H9 (cell line): ENCODE measurements around the gene NT5DC1. TPM values are rescaled to one million over a fixed set of nuclear protein-coding genes. Genes with fewer than 3 reads are reported as not detected.

Source experiments
- DNase-seq: peaks from one replicate; pipeline ENCODE4 v3.0.0-alpha.2; 2017
- H2AFZ ChIP-seq: one replicate; pipeline ENCODE4 v1.6.1; 2013; ENCODE audit warnings: mild to moderate bottlenecking, low read length, control low read depth, moderate library complexity
- H2AK5ac ChIP-seq: 2 replicates; pipeline ENCODE4 v1.6.1; 2013; ENCODE audit warnings: low read length, control low read depth, mixed read lengths; ENCODE audit not compliant: insufficient read length
- H2BK120ac ChIP-seq: one replicate; pipeline ENCODE4 v1.6.1; 2013; ENCODE audit warnings: low read depth, mild to moderate bottlenecking, low read length, control low read depth, inconsistent platforms; ENCODE audit not compliant: poor library complexity, severe bottlenecking
- H2BK12ac ChIP-seq: 2 replicates; pipeline ENCODE4 v1.6.1; 2013; ENCODE audit warnings: low read length, control low read depth, mixed read lengths, low read depth; ENCODE audit not compliant: insufficient read length
- H2BK15ac ChIP-seq: 2 replicates; pipeline ENCODE4 v1.6.1; 2013; ENCODE audit warnings: low read depth, low read length, control low read depth
- H2BK20ac ChIP-seq: one replicate; pipeline ENCODE4 v1.6.1; 2013; ENCODE audit warnings: low read depth, mild to moderate bottlenecking, low read length, control low read depth, inconsistent platforms; ENCODE audit not compliant: poor library complexity, severe bottlenecking
- H2BK5ac ChIP-seq: 2 replicates; pipeline ENCODE4 v1.6.1; 2013; ENCODE audit warnings: low read length, control low read depth, mixed read lengths; ENCODE audit not compliant: insufficient read length
- H3K14ac ChIP-seq: 2 replicates; pipeline ENCODE4 v1.6.1; 2013; ENCODE audit warnings: low read length, control low read depth; ENCODE audit not compliant: insufficient read depth
- H3K18ac ChIP-seq: 2 replicates; pipeline ENCODE4 v1.6.1; 2013; ENCODE audit warnings: low read depth, mild to moderate bottlenecking, mixed read lengths, low read length, control low read depth; ENCODE audit not compliant: insufficient read length
- H3K23ac ChIP-seq: 2 replicates; pipeline ENCODE4 v1.6.1; 2013; ENCODE audit warnings: low read length, control low read depth, mixed read lengths, low read depth; ENCODE audit not compliant: insufficient read length
- H3K23me2 ChIP-seq: 2 replicates; pipeline ENCODE4 v1.6.1; 2013; ENCODE audit warnings: low read depth, mild to moderate bottlenecking, mixed read lengths, low read length, control low read depth; ENCODE audit not compliant: insufficient read length, poor library complexity, severe bottlenecking
- H3K27ac ChIP-seq: 2 replicates; pipeline ENCODE4 v1.5.1; 2013; ENCODE audit warnings: low read length, control low read depth, mixed read lengths, low read depth; ENCODE audit not compliant: insufficient read length
- H3K27me3 ChIP-seq: 2 replicates; pipeline ENCODE4 v1.6.1; 2013; ENCODE audit warnings: low read length, control low read depth, inconsistent platforms; ENCODE audit not compliant: insufficient read depth
- H3K4ac ChIP-seq: 2 replicates; pipeline ENCODE4 v1.6.1; 2013; ENCODE audit warnings: low read depth, mild to moderate bottlenecking, control low read depth, inconsistent platforms, low read length, moderate library complexity
- H3K4me1 ChIP-seq: 2 replicates; pipeline ENCODE4 v1.6.1; 2013; ENCODE audit warnings: low read length, control low read depth, inconsistent platforms; ENCODE audit not compliant: insufficient read depth
- H3K4me2 ChIP-seq: 2 replicates; pipeline ENCODE4 v1.6.1; 2013; ENCODE audit warnings: low read length, control low read depth, mixed read lengths; ENCODE audit not compliant: insufficient read length, insufficient read depth
- H3K56ac ChIP-seq: 2 replicates; pipeline ENCODE4 v1.6.1; 2013; ENCODE audit warnings: low read depth, mild to moderate bottlenecking, mixed read lengths, low read length, control low read depth; ENCODE audit not compliant: insufficient read length
- H3K79me1 ChIP-seq: 2 replicates; pipeline ENCODE4 v1.6.1; 2013; ENCODE audit warnings: low read depth, mild to moderate bottlenecking, moderate library complexity, low read length, control low read depth, inconsistent platforms; ENCODE audit not compliant: insufficient read depth, poor library complexity, severe bottlenecking
- H3K79me2 ChIP-seq: 2 replicates; pipeline ENCODE4 v1.6.1; 2013; ENCODE audit warnings: low read length, control low read depth, inconsistent platforms; ENCODE audit not compliant: insufficient read depth
- H3K9ac ChIP-seq: 2 replicates; pipeline ENCODE4 v1.6.1; 2013; ENCODE audit warnings: low read length, control low read depth, mixed read lengths; ENCODE audit not compliant: insufficient read length; ENCODE audit errors: extremely low read depth
- H3K9me3 ChIP-seq: one replicate; pipeline ENCODE4 v1.6.1; 2013; ENCODE audit warnings: low read depth, low read length, inconsistent platforms; ENCODE audit not compliant: control insufficient read depth
- H3T11ph ChIP-seq: one replicate; pipeline ENCODE4 v1.6.1; 2013; ENCODE audit warnings: mild to moderate bottlenecking, low read length, control low read depth, inconsistent platforms
- H4K20me1 ChIP-seq: one replicate; pipeline ENCODE4 v1.6.1; 2013; ENCODE audit not compliant: control insufficient read depth, insufficient read length, insufficient read depth
- H4K5ac ChIP-seq: 2 replicates; pipeline ENCODE4 v1.6.1; 2013; ENCODE audit warnings: low read depth, mild to moderate bottlenecking, mixed read lengths, low read length, control low read depth; ENCODE audit not compliant: insufficient read length
- H4K8ac ChIP-seq: replicated peaks from 2 replicates; pipeline ENCODE4 v1.6.1; 2013; ENCODE audit warnings: low read length, control low read depth, mixed read lengths, low read depth; ENCODE audit not compliant: insufficient read length
- H4K91ac ChIP-seq: 2 replicates; pipeline ENCODE4 v1.6.1; 2013; ENCODE audit warnings: low read depth, mild to moderate bottlenecking, moderate library complexity, mixed read lengths, low read length, control low read depth; ENCODE audit not compliant: insufficient read length
- H3K27ac Mint-ChIP-seq, 3 experiments: 2 replicates in 2 of 3; 3 replicates in 1 of 3; pipeline ENCODE4 v1.8.0; 2020 to 2021; ENCODE audit warnings: mixed read lengths in 3 of 3, mild to moderate bottlenecking in 1 of 3, moderate library complexity in 1 of 3
- H3K27me3 Mint-ChIP-seq: 2 replicates; pipeline ENCODE4 v1.8.0; 2021; ENCODE audit warnings: low read depth, mild to moderate bottlenecking, moderate library complexity, mixed read lengths
- H3K36me3 Mint-ChIP-seq, 3 experiments: 2 replicates in 2 of 3; 3 replicates in 1 of 3; pipeline ENCODE4 v1.8.0; 2020 to 2021; ENCODE audit warnings: low read depth in 3 of 3, mixed read lengths in 3 of 3; ENCODE audit not compliant: insufficient read depth in 1 of 3
- H3K4me1 Mint-ChIP-seq, 2 experiments: 2 replicates each; pipeline ENCODE4 v1.8.0; 2020; ENCODE audit warnings: mixed read lengths in 2 of 2
- H3K4me3 Mint-ChIP-seq, 2 experiments: 2 replicates in 1 of 2; 3 replicates in 1 of 2; pipeline ENCODE4 v1.8.0; 2020 to 2021; ENCODE audit warnings: mild to moderate bottlenecking in 2 of 2, mixed read lengths in 2 of 2, moderate library complexity in 1 of 2
- H3K9me3 Mint-ChIP-seq, 2 experiments: 2 replicates in 1 of 2; 3 replicates in 1 of 2; pipeline ENCODE4 v1.8.0; 2020; ENCODE audit warnings: mild to moderate bottlenecking in 2 of 2, mixed read lengths in 2 of 2, moderate library complexity in 1 of 2
- CTCF ChIP-seq: fragments of 200-600 bp; sonication (generic); conservative IDR thresholded peaks from 3 replicates; pipeline ENCODE4 v1.8.0; 2021; ENCODE audit warnings: antibody characterized with exemption, mild to moderate bottlenecking
- WGBS: extraction: QIAGEN DNeasy Blood & Tissue Kit; methylation state at CpG from one replicate; pipeline ENCODE4 v1.1.7; 2013; ENCODE audit warnings: missing lambda C conversion rate, low lambda C conversion rate, mixed read lengths; ENCODE audit not compliant: insufficient read length; ENCODE audit errors: extremely low coverage; 5-methylcytosine and 5-hydroxymethylcytosine counted together
- total RNA-seq: library from RNA; stranded (reverse); gene quantifications from 2 replicates; pipeline ENCODE4 v1.2.1, GENCODE V29; 2021

NT5DC1 gene
- total RNA-seq, 1 experiment from 2014 or later = 64.9 TPM

GRCh38 chr6:116073765-116074440, 26.8 kb upstream of the NT5DC1 start:
- Histone ChIP-seq H4K91ac (no peak overlapping the region), H3K56ac (no peak overlapping the region), H2BK12ac (no peak overlapping the region), H3K23ac (no peak overlapping the region), H3K27me3 (no peaks in the 10 kb centered on the region), H2BK120ac (no peak overlapping the region), H2BK5ac (no peak overlapping the region), H3K4me1 (no peaks in the 10 kb centered on the region), H3K9me3 (no peaks in the 10 kb centered on the region), H3K9ac (no peak overlapping the region), H2BK20ac (no peak overlapping the region), H3K18ac (no peak overlapping the region), H3K79me2 (no peaks in the 10 kb centered on the region), H2BK15ac (no peak overlapping the region), H2AK5ac (no peak overlapping the region), H4K5ac (no peak overlapping the region), H3K4me2 (no peak overlapping the region), H4K8ac (no peak overlapping the region), H2AFZ (no peak overlapping the region), H3K4ac (no peak overlapping the region), H3K14ac (no peak overlapping the region), H3K27ac (no peak overlapping the region), H4K20me1 (no peaks in the 10 kb centered on the region), H3K23me2 (no peaks in the 10 kb centered on the region), H3T11ph (no peak overlapping the region), H3K79me1 (no peaks in the 10 kb centered on the region)
- TF ChIP-seq CTCF = no peak
- Mint-ChIP-seq H3K27ac (no peak overlapping the region), H3K27me3 (no peaks in the 10 kb centered on the region), H3K36me3 (no peaks in the 10 kb centered on the region), H3K4me1 (peaks cover 6 to 9% of the 10 kb centered on the region in 2 experiments), H3K4me3 (no peak overlapping the region), H3K9me3 (no peaks in the 10 kb centered on the region)
- no CpG with 5 or more reads among the region's 2 CpGs for WGBS
- no peak for DNase-seq
